Fibroblast of mammary gland (primary cell): ENCODE data around the gene RESP18.

Source experiments
- DNase-seq: peaks from one replicate; pipeline ENCODE4 v3.0.0-alpha.2; 2010; ENCODE audit warnings: low read depth
- H3K4me3 ChIP-seq: 2 replicates; pipeline ENCODE4 v1.5.1; 2011; ENCODE audit warnings: low read depth, mild to moderate bottlenecking, low read length, moderate library complexity; ENCODE audit not compliant: control insufficient read depth
- CTCF ChIP-seq: conservative IDR thresholded peaks from 2 replicates; pipeline ENCODE4 v1.5.1; 2011; ENCODE audit warnings: low read depth, low read length, inconsistent platforms; ENCODE audit not compliant: control insufficient read depth, insufficient read depth

Gene RESP18

GRCh38 chr2:219282943-219283581, 49.5 kb downstream of the RESP18 start:
- TF ChIP-seq CTCF = no peak
- DNase-seq = no peak
- H3K4me3 ChIP-seq = no peak overlapping the region

- TF ChIP-seq CTCF = no peak
- H3K4me3 ChIP-seq = no peak overlapping the region
- no peak for DNase-seq
These were observed 50.2 kb downstream of the RESP18 start for GRCh38 chr2:219282375-219282774.

GRCh38 chr2:219281588-219281987, 51.0 kb downstream of the RESP18 start:
- TF ChIP-seq CTCF = no peak
- no peak for DNase-seq
- H3K4me3 ChIP-seq = no peak overlapping the region

- TF ChIP-seq CTCF = no peak
- no peak for DNase-seq
These were observed 51.9 kb downstream of the RESP18 start for GRCh38 chr2:219280651-219281050.

GRCh38 chr2:219279916-219280516, 52.5 kb downstream of the RESP18 start:
- DNase-seq = no peak
- no peak for TF ChIP-seq CTCF

More at GRCh38 chr2:219280651-219281050, 51.9 kb downstream of the RESP18 start:
- no peak overlapping the region for H3K4me3 ChIP-seq

GRCh38 chr2:219279151-219279915, 53.2 kb downstream of the RESP18 start, which contains the start of gene DNAJB2:
Gene DNAJB2, plus strand, starts transcription at chr2:219279366. Its CDS starts 468 bp downstream, at chr2:219279834.
- peak; percentile 99 for DNase-seq
- H3K4me3 ChIP-seq = peak within 1 kb of the TSS; percentile 69
- TF ChIP-seq CTCF = no peak

More at GRCh38 chr2:219279916-219280516, 52.5 kb downstream of the RESP18 start:
- peak overlapping the region; percentile 69 for H3K4me3 ChIP-seq
